ENCODE results near the gene ING3.
"Not testable (repeated sequence)": the region's sequence is repeated elsewhere in the genome, so short reads cannot be mapped to it uniquely, and the experiment has no call there.

Gene ING3

DNA sequence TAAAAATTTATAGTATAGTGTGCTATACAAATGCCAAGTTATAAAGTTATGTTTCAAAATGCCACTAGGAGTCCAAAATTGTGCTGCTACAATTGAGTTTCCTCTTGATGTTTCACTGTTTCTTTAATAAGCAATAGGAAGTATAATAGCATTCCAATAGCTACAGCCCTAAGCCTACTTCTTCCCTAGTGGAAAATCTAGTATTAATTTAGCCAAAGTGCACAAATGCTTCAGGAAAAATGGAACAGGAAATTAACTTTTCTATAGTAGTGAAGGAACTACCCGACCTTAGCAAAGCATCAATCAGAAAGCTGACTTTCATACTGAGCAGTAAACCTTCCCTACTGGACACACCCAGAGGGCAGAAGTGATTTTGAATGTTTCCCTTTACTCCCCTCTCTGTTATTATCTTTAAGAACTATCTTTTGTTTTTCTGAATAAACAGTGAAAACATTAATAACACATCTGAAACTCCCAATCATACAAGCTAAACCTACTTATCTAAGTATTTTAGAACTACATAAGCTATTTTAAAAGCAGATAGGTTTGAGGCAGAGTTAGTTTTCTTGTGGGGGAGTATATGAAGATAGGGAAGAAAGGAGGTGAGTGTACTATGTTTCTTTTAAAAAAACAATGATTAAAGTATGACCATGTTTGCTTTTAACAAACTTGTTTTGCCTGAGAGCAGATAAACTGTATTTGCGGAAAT, 51.6 kb downstream of the ING3 start:
- DNase-seq (ENCODE audit: low spot score): no peak

DNA sequence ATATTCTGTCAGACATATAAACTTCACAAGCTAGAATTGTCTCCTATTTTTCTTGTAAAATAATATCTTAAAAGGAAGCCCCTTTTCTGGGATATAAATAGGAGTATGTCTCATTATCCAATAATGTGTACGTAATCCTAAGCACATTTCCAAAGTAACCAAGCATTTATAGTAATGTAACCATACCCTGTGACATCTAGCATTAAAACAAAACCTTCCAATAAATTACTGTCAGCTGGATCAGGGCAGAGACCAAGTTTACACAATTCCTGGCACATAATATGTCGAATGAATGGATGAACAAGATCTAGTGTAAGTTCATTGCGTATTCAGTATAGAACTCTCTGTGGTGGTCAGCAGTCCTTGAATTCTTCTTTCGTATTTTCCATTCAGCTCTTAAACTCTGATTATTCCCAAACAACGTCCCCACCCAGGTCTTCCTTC, 52.2 kb downstream of the ING3 start:
- no peak for DNase-seq (ENCODE audit: low spot score)

DNA sequence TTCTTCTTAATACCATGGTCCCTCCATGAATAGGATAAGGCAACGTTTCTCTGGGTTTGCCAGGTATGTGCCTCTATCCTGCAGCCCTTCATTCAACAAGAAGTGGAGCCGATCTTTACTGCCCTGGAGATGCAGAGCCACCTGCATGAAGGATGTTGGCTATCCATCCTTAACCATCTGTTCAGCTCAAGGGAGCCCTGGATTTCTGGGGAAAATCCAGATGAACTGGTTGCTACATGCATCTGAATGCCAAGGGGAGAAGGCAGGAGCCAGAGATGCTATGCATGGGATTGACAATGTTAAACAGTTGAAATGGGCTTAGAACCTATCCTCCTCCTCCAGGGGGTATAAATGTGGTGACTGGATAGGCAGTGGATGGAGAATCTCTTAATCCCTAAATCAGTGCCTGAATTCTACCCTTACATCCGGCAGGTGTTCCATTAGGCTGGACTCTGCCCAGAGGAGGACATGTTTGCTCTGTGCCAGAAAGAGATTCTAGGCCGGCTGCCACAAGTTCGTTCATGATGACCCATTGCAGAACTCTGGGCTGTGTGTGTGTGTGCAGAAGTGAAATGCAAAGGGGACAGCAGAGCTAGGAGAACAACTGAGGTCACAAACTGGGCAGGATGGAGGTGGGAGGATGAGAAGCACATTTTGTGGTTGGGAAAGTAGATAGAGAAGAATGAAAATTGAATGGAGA, 53.6 kb downstream of the ING3 start:
- no peak for DNase-seq (ENCODE audit: low spot score)

DNA sequence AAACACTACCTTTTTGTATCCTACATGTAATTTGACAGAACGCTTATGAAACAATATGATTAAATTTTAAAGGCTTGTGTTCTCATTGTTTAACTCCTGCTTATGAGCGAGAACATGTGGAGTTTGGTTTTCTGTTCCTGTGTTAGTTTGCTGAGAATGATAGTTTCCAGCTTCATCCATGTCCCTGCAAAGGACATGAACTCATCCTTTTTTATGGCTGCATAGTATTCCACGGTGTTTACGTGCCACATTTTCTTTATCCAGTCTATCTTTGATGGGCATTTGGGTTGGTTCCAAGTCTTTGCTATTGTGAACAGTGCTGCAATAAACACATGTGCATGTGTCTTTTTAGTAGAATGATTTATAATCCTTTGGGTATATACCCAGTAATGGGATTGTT, 54.5 kb downstream of the ING3 start:
- not testable (repeated sequence) for DNase-seq (ENCODE audit: low spot score)

DNA sequence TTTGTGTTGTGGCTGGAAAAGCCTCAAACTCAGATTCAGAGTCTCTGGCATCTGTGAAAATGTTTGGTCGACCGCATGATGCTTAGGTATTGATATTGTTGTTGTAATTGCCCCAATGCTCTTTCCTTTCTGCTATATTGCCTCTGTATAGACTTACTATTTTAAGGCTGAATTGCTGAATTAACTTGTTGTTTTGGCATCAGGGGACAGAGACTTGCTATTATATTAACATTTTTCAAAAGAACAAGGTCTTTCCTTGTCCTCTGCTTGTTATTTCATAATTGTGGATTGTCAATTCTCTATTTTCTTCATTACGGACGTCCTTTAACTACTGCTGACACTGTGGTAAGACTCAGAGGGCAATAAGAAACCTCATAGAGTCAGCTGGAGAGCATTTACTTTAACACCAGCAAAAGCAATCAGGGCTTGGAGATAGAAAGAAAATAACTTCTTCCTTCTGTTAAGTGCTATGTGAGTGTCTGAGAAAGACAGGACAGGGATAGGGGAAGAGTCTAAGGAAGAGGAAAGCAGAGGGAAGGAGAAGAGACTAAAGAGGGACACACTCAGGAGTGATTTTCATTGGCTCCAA, 55.5 kb downstream of the ING3 start:
- no peak for DNase-seq (ENCODE audit: low spot score)

DNA sequence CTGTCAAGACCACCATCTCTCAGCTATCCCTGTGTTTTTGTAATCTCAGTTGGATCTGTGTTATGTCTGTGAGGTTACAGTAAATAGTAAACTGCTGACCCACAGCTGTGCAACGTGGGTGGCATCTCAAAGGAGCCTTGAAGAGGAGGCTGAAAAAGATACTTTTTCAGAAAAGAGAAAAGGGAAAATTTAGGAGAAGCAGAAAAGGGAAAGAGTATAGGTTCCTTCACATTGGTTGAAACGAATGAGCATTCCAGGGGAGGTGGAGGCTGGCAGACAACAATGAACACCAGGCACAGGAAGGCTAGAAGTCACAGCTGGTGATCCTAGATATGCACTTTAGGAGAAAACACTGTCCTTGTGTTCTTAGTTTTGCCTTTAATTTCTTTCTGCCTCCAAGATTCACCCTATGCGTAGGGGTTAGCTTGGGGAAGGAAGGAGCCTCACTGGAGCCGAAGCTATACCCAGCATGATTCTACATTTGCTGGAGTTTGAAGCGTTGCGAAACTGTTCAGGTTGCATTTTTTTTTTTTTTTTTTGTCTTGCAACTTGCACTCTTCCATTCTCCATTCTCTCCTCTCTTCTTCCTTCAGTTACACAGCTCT, 56.2 kb downstream of the ING3 start:
- no peak for DNase-seq (ENCODE audit: low spot score)

DNA sequence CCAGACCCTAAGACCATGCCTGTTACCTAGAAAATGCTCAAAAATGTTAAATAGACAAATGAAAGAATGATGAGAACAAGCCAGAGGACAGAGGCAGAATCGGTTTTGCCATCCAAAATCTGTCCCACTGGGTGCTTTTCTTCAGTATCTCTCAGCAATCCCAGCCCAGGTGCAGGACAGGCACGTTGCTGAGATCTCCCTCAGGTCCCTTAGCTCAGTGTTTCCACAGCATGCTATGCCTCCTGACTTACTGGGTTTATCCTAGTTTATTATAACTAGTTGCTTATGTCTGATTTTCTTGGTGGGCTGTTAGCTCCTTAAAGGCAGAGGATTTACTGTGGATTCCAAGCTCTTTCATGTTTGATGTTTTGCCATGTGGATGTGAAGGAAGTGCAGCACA, 58.2 kb downstream of the ING3 start:
- DNase-seq (ENCODE audit: low spot score): no peak

DNA sequence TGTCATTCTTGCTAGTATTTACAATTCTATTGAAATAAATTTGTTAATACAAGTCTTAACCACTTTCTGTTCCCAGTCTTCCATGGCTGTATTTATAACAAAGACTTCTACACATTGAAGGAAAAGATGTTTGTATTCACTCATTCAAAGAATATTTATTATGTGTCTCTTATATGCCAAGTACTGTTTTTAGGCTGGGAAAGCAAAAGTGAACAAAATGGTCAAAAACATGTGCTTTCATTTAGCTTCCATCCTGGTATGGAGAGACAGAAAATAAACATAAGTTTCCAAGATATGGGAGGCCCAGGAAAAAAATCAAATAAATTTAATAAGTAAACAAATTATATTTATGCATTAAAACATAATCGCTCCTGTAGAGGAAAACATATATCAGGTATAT, 60.8 kb downstream of the ING3 start:
- no peak for DNase-seq (ENCODE audit: low spot score)

DNA sequence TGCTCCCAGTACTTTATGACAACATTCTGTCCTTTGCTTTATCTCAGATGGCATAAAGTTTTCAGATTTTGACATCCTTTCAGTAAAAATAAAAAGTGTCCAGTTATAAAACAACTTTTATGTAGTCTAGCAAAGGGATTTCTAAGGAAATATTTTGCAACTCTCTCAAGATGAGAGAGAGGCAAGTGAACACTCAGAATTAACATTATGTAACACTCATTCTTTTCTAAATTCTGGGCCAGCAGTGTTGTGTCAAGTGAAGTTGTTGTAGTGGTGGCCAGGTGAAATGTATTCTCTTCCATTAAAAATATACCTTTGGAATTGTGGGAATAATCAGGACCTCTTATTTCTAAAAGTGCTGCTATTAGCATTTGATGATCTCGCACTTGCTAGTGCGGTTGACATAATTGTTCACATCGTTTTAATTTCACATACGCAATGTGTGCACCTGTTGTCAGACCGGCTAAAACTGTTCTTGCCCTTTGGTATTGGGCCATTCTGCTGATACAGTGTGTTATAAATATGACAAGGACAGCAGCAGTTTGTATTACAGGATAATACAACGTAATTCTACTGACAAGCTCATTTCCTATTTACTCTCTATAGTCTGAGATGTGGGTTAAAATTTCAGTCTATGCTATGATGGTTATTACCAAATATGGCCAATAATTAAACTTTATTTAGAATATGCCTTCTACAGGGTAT, 61.7 kb downstream of the ING3 start:
- DNase-seq (ENCODE audit: low spot score): no peak

- DNase-seq (ENCODE audit: low spot score): no peak
Measured at GRCh38 chr7:121012919-121013318, 62.3 kb downstream of the ING3 start.

- no peak for DNase-seq (ENCODE audit: low spot score)
Measured at GRCh38 chr7:121015560-121015959, 65.0 kb downstream of the ING3 start.

DNA sequence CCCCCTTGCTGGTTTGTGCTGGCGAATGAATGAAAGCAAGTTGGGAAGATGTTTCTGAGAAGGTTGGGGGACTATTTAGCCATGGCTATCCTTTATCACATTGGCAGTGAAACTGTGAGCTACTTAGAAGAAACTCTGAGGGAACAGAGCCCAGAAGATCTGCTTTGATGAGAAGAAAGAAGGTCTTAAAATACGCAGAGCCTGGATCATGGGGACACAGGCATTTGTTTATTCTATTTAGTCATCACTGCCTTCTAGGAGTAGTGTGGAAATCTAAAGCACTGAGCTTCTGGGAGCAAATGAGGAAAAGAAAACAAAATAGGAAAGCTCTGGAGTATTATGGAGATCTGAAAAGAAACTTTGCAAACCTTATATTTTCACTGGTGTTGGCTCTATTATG, 66.4 kb downstream of the ING3 start:
- no peak for DNase-seq (ENCODE audit: low spot score)

DNA sequence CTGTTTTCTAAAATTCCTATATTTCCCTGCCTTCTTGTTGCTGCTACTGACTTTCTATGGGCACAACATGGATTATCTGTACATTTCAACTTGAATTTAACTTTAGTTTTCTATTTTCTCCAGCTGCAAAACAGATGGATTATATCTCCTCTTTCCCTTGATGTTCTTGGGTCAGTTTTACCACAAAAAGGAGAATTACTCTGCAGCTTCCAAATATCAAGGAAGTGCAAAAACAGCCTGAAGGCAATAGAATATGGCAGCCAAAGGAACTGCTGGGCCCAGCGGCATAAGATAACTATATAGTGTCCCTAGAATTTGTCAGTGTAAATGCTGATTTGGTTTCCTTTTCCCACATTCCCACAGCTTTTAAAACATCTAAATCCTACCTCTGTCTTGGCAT, 67.0 kb downstream of the ING3 start:
- DNase-seq (ENCODE audit: low spot score): no peak

- no peak for DNase-seq (ENCODE audit: low spot score)
Measured at GRCh38 chr7:121019018-121019417, 68.4 kb downstream of the ING3 start.

- DNase-seq (ENCODE audit: low spot score): no peak
Measured at GRCh38 chr7:121020249-121020988, 69.8 kb downstream of the ING3 start.

DNA sequence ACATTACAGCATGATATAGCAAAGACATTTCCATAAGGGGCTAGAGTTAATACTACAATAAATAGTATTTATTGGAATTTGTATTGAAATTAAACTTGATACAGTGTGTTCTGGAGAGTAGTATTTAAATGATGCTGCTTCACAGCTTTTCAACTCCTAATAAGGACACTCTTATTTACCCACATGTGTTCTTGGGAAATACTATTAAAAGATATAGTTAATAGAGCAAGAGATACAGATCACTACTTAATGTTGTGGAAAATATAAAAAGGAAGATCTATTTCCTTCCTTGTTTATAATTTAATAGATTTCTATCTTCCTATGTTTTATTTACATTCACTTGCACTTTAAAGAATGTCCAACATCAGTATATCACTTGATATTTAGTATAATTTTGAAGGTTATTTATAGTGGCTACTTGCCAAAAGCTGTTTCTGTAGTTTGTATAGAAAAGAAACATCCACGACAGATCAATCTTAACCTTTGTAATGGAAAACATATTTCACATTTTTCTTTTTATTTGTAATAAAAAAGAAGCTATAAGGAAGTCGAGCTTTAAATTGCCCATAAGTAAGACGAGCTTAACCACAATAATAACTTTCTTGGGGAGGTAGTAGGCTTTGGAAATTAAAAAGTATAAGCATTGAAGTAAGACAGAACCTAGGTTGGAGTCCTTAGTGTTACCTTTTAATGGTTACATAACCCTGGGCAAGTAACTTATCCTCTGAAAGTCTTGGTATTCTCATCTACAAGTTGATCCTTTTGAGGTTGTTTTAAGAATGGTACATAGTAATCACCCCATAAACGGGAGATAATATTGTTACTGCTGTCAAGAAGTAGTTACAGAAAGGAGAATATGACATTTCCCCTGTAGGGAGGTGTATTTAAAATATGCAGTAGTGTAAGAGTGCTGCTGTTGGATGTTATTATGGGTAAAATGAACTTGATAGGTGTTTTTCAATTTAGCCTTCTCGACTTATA, 70.7 kb downstream of the ING3 start:
- DNase-seq (ENCODE audit: low spot score): no peak

DNA sequence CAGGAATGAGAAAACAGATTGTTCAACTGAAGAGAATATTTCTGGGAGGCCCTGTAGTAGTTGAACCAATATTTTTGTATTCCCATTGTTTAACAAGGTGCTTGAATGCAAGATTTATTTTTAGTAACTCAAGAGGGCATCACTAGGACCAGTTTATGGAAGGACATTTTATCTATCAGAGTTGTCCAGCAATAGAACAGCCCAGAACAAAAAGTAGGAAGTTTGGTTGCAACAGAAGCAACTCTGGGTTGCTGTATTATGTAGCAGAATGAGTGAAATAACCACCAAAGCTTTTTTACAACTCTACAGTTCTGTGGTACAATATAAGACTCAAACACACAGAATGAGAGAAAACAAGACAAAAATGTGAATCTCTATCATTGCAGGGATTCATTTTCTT, 72.6 kb downstream of the ING3 start:
- no peak for DNase-seq (ENCODE audit: low spot score)

GRCh38 chr7:121023683-121024511, 73.3 kb downstream of the ING3 start:
- DNase-seq (ENCODE audit: low spot score): no peak

GRCh38 chr7:121024611-121025010, 74.0 kb downstream of the ING3 start:
- DNase-seq (ENCODE audit: low spot score): no peak

GRCh38 chr7:121026159-121026558, 75.6 kb downstream of the ING3 start:
- DNase-seq (ENCODE audit: low spot score): no peak

Measured in hematopoietic multipotent progenitor cell treated with erythropoietin and hydrocortisone succinate and interleukin-3 and kit ligand, for 17 days (in vitro differentiated cells).